ENCODE measurements around the gene ANKRD40. TPM values are rescaled to one million over a fixed set of nuclear protein-coding genes. Genes with fewer than 3 reads are reported as not detected.
A peak's percentile ranks its signal among the peaks of the same experiment; 100 is the strongest.

Gene ANKRD40
- total RNA-seq, 1 donor from 2014 or later, result 53.4 TPM

DNA sequence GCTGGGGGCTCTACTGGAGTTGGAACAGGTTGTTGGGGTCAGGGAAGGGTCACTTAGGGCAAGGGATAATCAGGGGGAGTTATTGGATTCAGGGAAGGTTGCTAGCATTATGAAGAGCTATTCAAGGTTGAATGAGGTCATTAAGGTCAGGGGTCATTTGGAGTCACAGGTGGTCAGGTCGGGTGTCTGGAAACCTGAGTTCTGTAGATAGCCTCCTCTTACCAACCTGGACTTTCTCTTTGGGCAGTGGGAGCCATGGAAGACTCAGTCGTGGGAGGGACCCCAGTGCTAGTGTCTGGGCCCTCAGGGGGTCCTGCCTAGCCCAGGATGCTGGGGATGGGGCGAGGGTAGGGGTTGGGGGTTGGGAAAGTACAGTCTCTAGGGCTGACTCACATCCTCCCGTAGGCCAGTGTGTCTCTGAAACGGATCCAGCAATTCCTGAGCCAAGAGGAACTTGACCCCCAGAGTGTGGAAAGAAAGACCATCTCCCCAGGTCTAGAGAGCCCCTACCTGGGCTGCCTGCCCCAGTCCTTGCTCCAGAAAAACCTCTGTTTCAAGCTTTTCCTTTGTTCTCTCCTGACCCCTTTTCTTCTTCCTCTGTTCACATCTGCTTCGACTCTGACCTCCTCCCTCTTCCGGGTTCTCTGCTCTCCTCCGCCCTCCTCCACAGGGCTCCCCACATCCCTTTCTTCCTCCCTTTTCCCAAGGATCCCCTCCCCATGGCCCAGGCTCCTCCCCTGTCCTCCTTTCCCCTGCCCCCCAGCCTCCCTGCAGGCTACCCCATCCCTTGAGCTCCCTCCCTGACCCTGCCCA, 39.5 kb downstream of the ANKRD40 start:
- no peaks in the 10 kb centered on the region for H3F3A ChIP-seq (ENCODE audit: low read depth)
- peak overlapping the region; percentile 6 for H3K4me2 ChIP-seq
- H3K9me3 ChIP-seq (ENCODE audit: low read depth), result no peaks in the 10 kb centered on the region
- H4K20me1 ChIP-seq (ENCODE audit: low read depth), result no peaks in the 10 kb centered on the region
- Mint-ChIP-seq H3K27ac (no peak overlapping the region), H3K36me3 (no peaks in the 10 kb centered on the region), H3K9me3 (no peaks in the 10 kb centered on the region), H3K4me3 (peak overlapping the region; percentile 31), H3K4me1 (peaks cover 9% of the 10 kb centered on the region), H3K27me3 (ENCODE audit: insufficient read depth, low read depth) (peaks cover 8% of the 10 kb centered on the region)
- TF ChIP-seq EZH2phosphoT487 (IDR thresholded peaks at IDR 0.05) (no peak), EZH2 (IDR thresholded peaks at IDR 0.05) (no peak)
- TF ChIP-seq, protein P1, sequence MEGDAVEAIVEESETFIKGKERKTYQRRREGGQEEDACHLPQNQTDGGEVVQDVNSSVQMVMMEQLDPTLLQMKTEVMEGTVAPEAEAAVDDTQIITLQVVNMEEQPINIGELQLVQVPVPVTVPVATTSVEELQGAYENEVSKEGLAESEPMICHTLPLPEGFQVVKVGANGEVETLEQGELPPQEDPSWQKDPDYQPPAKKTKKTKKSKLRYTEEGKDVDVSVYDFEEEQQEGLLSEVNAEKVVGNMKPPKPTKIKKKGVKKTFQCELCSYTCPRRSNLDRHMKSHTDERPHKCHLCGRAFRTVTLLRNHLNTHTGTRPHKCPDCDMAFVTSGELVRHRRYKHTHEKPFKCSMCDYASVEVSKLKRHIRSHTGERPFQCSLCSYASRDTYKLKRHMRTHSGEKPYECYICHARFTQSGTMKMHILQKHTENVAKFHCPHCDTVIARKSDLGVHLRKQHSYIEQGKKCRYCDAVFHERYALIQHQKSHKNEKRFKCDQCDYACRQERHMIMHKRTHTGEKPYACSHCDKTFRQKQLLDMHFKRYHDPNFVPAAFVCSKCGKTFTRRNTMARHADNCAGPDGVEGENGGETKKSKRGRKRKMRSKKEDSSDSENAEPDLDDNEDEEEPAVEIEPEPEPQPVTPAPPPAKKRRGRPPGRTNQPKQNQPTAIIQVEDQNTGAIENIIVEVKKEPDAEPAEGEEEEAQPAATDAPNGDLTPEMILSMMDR (IDR thresholded peaks at IDR 0.05), result no peak
- no peaks in the 10 kb centered on the region for H3K79me2 ChIP-seq (ENCODE audit: low read depth)
- H3K36me3 ChIP-seq, result no peaks in the 10 kb centered on the region
- no peak overlapping the region for H3K4me3 ChIP-seq
- no peaks in the 10 kb centered on the region for H3K27me3 ChIP-seq
- no peak overlapping the region for H3K9ac ChIP-seq
- DNase-seq (ENCODE audit: low spot score), result no peak
- H3K27ac ChIP-seq, result no peak overlapping the region
- H2AFZ ChIP-seq (replicated peaks), result peak overlapping the region; percentile 34
- peaks cover 9% of the 10 kb centered on the region for H3K4me1 ChIP-seq

DNA sequence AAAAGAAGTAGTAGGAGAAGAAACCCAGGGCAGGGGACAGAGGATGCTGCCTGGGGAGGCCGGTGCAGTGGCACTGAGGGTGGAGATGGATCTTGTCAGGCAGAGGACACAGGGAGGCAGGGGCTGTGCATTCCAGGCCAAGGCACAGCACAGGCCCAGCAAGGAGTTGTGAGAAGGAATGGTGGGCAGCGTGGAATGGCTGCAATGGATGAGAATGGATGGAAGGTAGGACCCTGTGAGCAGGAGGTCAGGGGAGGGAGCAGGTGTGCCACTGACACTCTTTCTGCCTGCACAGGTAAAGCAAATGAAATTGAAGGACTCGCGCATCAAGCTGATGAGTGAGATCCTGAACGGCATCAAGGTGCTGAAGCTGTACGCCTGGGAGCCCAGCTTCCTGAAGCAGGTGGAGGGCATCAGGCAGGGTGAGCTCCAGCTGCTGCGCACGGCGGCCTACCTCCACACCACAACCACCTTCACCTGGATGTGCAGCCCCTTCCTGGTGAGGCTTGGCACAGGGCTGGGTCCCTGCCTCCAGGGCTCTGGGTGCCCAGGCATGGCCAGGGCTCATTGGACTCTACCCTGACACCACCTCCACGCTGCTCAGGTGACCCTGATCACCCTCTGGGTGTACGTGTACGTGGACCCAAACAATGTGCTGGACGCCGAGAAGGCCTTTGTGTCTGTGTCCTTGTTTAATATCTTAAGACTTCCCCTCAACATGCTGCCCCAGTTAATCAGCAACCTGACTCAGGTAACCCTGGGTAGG, 40.3 kb downstream of the ANKRD40 start:
- Histone ChIP-seq H4K20me1 (ENCODE audit: low read depth) (no peaks in the 10 kb centered on the region), H3K4me3 (no peak overlapping the region), H3K9me3 (ENCODE audit: low read depth) (no peaks in the 10 kb centered on the region), H3K27me3 (no peaks in the 10 kb centered on the region), H3F3A (ENCODE audit: low read depth) (no peaks in the 10 kb centered on the region), H2AFZ (replicated peaks) (no peak overlapping the region), H3K79me2 (ENCODE audit: low read depth) (no peaks in the 10 kb centered on the region), H3K36me3 (no peaks in the 10 kb centered on the region), H3K4me1 (peaks cover 9% of the 10 kb centered on the region), H3K4me2 (no peak overlapping the region), H3K27ac (no peak overlapping the region), H3K9ac (no peak overlapping the region)
- Mint-ChIP-seq H3K4me3 (no peak overlapping the region), H3K27ac (no peak overlapping the region), H3K36me3 (no peaks in the 10 kb centered on the region), H3K27me3 (ENCODE audit: insufficient read depth, low read depth) (peaks cover 8% of the 10 kb centered on the region), H3K4me1 (peaks cover 14% of the 10 kb centered on the region), H3K9me3 (no peaks in the 10 kb centered on the region)
- TF ChIP-seq EZH2phosphoT487 (IDR thresholded peaks at IDR 0.05) (no peak), EZH2 (IDR thresholded peaks at IDR 0.05) (no peak)
- TF ChIP-seq, protein P1 (IDR thresholded peaks at IDR 0.05), result no peak
- no peak for DNase-seq (ENCODE audit: low spot score)

DNA sequence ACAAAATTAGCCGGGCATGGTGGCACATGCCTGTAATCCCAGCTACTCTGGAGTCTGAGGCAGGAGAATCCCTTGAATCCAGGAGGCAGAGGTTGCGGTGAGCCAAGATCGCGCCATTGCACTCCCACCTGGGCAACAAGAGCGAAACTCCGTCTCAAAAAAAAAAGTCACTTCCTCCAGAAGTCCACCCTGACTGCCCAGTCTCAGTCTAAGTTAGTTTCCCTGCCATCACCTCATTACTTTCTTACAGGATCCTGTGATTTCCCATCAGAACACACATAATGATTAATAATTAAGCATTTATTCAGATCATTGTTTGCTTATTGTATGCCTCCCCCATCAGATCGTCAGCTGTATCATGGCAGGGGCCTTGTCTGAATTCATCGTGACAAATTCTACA, 41.4 kb downstream of the ANKRD40 start:
- Mint-ChIP-seq H3K27me3 (ENCODE audit: insufficient read depth, low read depth) (peaks cover 7% of the 10 kb centered on the region), H3K36me3 (no peaks in the 10 kb centered on the region), H3K9me3 (no peaks in the 10 kb centered on the region), H3K4me3 (no peak overlapping the region), H3K4me1 (peaks cover 23% of the 10 kb centered on the region), H3K27ac (no peak overlapping the region)
- Histone ChIP-seq H3K4me3 (no peak overlapping the region), H3K4me1 (peaks cover 11% of the 10 kb centered on the region), H3K27me3 (no peaks in the 10 kb centered on the region), H3K36me3 (no peaks in the 10 kb centered on the region), H3K27ac (no peak overlapping the region), H3K4me2 (no peak overlapping the region), H2AFZ (replicated peaks) (no peak overlapping the region), H4K20me1 (ENCODE audit: low read depth) (no peaks in the 10 kb centered on the region), H3K79me2 (ENCODE audit: low read depth) (no peaks in the 10 kb centered on the region), H3K9ac (no peak overlapping the region), H3F3A (ENCODE audit: low read depth) (no peaks in the 10 kb centered on the region), H3K9me3 (ENCODE audit: low read depth) (no peaks in the 10 kb centered on the region)
- DNase-seq (ENCODE audit: low spot score), result no peak
- no peak for TF ChIP-seq EZH2 (IDR thresholded peaks at IDR 0.05)
- TF ChIP-seq EZH2phosphoT487 (IDR thresholded peaks at IDR 0.05), result no peak
- TF ChIP-seq, protein P1 (IDR thresholded peaks at IDR 0.05), result no peak
